ENCODE measurements around the gene LURAP1L. TPM values are rescaled to one million over a fixed set of nuclear protein-coding genes. Genes with fewer than 3 reads are reported as not detected.

Gene LURAP1L
- total and polyA plus RNA-seq, 8 donors: 6.5 to 21.1 (median 12.2) TPM

GRCh38 chr9:12817702-12818101 is 42.9 kb downstream of the LURAP1L start:
- H3K4me1 ChIP-seq: peaks cover 23 to 40% (median 33%) of the 10 kb centered on the region in 3 donors
- H3K27ac ChIP-seq: peak overlapping the region; percentile 18 to 85 (median 53)
- WGBS, 2 donors: 58 to 63% methylated on average over 9 of the region's 9 CpGs
- H3K4me3 ChIP-seq: no peak overlapping the region
- no peaks in the 10 kb centered on the region for H3K9me3 ChIP-seq
- ATAC-seq (peak; percentile 58 to 82 (median 70)), DNase-seq (peak; percentile 49 to 78 (median 68)), FAIRE-seq (no peak)
- H3K27me3 ChIP-seq: no peaks in the 10 kb centered on the region
- H3K36me3 ChIP-seq: no peaks in the 10 kb centered on the region
- intact Hi-C loops (cut with DNase I): no loop called here
- TF ChIP-seq CTCF (IDR thresholded peaks at IDR 0.05): no peak

- FAIRE-seq: no peak
- Histone ChIP-seq H3K27ac (peak overlapping the region in 3 of 4 donors; percentile 17 to 85 (median 76)), H3K27me3 (no peaks in the 10 kb centered on the region), H3K4me3 (no peak overlapping the region), H3K9me3 (no peaks in the 10 kb centered on the region), H3K36me3 (no peaks in the 10 kb centered on the region), H3K4me1 (peaks cover 17 to 31% (median 31%) of the 10 kb centered on the region in 3 donors)
- WGBS, 2 donors: 50 to 63% methylated on average over 3 of the region's 3 CpGs
- DNase-seq: peak in 1 of 6 donors; percentile 27
- TF ChIP-seq CTCF (IDR thresholded peaks at IDR 0.05): no peak
- ATAC-seq: peak; percentile 3 to 40 (median 14)
- intact Hi-C loops (cut with DNase I): no loop called here
Measured at GRCh38 chr9:12818431-12819000, 43.7 kb downstream of the LURAP1L start.

GRCh38 chr9:12819436-12820185 is 44.8 kb downstream of the LURAP1L start:
- TF ChIP-seq CTCF (IDR thresholded peaks at IDR 0.05): peak in 1 of 4 donors; percentile 22
- Histone ChIP-seq H3K9me3 (no peaks in the 10 kb centered on the region), H3K4me3 (no peak overlapping the region), H3K27ac (peak overlapping the region in 2 of 4 donors; percentile 76 to 85), H3K27me3 (no peaks in the 10 kb centered on the region), H3K36me3 (no peaks in the 10 kb centered on the region), H3K4me1 (peaks cover 12 to 27% (median 25%) of the 10 kb centered on the region in 3 donors)
- ATAC-seq: no peak
- intact Hi-C loops (cut with DNase I): no loop called here
- DNase-seq: no peak
- no peak for FAIRE-seq
- 82 to 84% methylated on average over 9 of the region's 9 CpGs for WGBS, 2 donors

- WGBS, 2 donors: 89 to 90% methylated on average over 2 of the region's 2 CpGs
- intact Hi-C loops (cut with DNase I): no loop called here
- Histone ChIP-seq H3K27me3 (no peaks in the 10 kb centered on the region), H3K27ac (no peak overlapping the region), H3K4me3 (no peak overlapping the region), H3K4me1 (peaks cover 3 to 8% (median 4%) of the 10 kb centered on the region in 3 donors), H3K36me3 (no peaks in the 10 kb centered on the region), H3K9me3 (no peaks in the 10 kb centered on the region)
- no peak for ATAC-seq
- FAIRE-seq: no peak
- TF ChIP-seq CTCF (IDR thresholded peaks at IDR 0.05): no peak
- no peak for DNase-seq
Measured at GRCh38 chr9:12822111-12822510, 47.3 kb downstream of the LURAP1L start.

All from pancreas (tissue), 10 donors.